HCT116 (cell line): ENCODE data around the gene C1QB. TPM values are rescaled to one million over a fixed set of nuclear protein-coding genes. Genes with fewer than 3 reads are reported as not detected.

Source experiments
- ATAC-seq: fragments of 200-7000 bp; cut with Tn5 transposase; 2 replicates; pipeline ENCODE4 v1.9.1; 2020; ENCODE audit warnings: mild to moderate bottlenecking, moderate library complexity
- BruUV-seq: library from RNA; stranded (reverse); fragments of 400-500 nt; replicated peaks from 2 replicates; lab custom pipeline; 2021; lab: Mats Ljungman, UMichigan
- CTCF ChIA-PET: fragments of 300-600 bp; sonication (Branson Sonifier 250); formaldehyde crosslinking; loops from one replicate; lab custom pipeline; 2021; ENCODE audit warnings: antibody characterized with exemption; lab: Charles Lee
- POLR2A ChIA-PET: fragments of 300-600, 350-600 bp; sonication (Branson Sonifier 250); formaldehyde crosslinking; loops from one replicate; lab custom pipeline; 2021; ENCODE audit warnings: antibody characterized with exemption; lab: Charles Lee
- RAD21 ChIA-PET, 2 experiments: fragments of 300-600 bp; sonication (Branson Sonifier 250); formaldehyde crosslinking; loops; one replicate each; lab custom pipeline; 2023; ENCODE audit warnings: low total read pairs in 2 of 2; ENCODE audit not compliant: uncharacterized antibody in 2 of 2, unreplicated experiment in 2 of 2, low non-redundant PET in 1 of 2; lab: Charles Lee
- DNase-seq: peaks from one replicate; pipeline ENCODE4 v3.0.0-alpha.2; 2010; ENCODE audit warnings: low read depth, low spot score
- H2AFZ ChIP-seq: fragments of 200-600 bp; shearing (Covaris generic), sonication (generic); 2 replicates; pipeline ENCODE4 v1.6.1; 2017; ENCODE audit warnings: low read depth, mixed run types, mixed read lengths, antibody characterized with exemption, low read length; ENCODE audit not compliant: poor library complexity, severe bottlenecking
- H3K27ac ChIP-seq: 2 replicates; pipeline ENCODE4 v1.5.1; 2012; ENCODE audit warnings: low read depth, low read length
- H3K27me3 ChIP-seq: fragments of 200-600 bp; sonication (generic); 2 replicates; pipeline ENCODE4 v1.6.1; 2016; ENCODE audit warnings: mixed run types, low read length, mixed read lengths; ENCODE audit not compliant: insufficient read depth
- H3K36me3 ChIP-seq, 2 experiments: fragments of 200-500 bp in 1 of 2; fragments of 200-600 bp in 1 of 2; sonication (Bioruptor generic) in 1 of 2; sonication (generic) in 1 of 2; 2 replicates each; pipeline versions ENCODE4 v1.5.1 to v1.6.1; 2014 to 2016; ENCODE audit warnings: low read length in 2 of 2, inconsistent platforms in 1 of 2, mixed read lengths in 1 of 2, mixed run types in 1 of 2; ENCODE audit not compliant: insufficient read depth in 2 of 2, control insufficient read depth in 1 of 2
- H3K4me1 ChIP-seq, 2 experiments: fragments of 200-600 bp in 1 of 2; sonication (generic) in 1 of 2; 2 replicates each; pipeline versions ENCODE4 v1.5.1 to v1.6.1; 2012 to 2017; ENCODE audit warnings: low read length in 2 of 2, inconsistent platforms in 1 of 2, mild to moderate bottlenecking in 1 of 2, mixed read lengths in 1 of 2, mixed run types in 1 of 2, moderate library complexity in 1 of 2; ENCODE audit not compliant: insufficient read depth in 2 of 2, control insufficient read depth in 1 of 2
- H3K4me2 ChIP-seq: fragments of 200-600 bp; sonication (generic); 2 replicates; pipeline ENCODE4 v1.6.1; 2017; ENCODE audit warnings: mixed run types, low read length, mixed read lengths
- H3K4me3 ChIP-seq, 2 experiments: fragments of 200-600 bp in 1 of 2; sonication (generic) in 1 of 2; replicated peaks in 1 of 2; 2 replicates each; pipeline ENCODE4 v1.5.1; 2011 to 2016; ENCODE audit warnings: low read length in 2 of 2, control low read depth in 1 of 2, low read depth in 1 of 2, mild to moderate bottlenecking in 1 of 2, mixed read lengths in 1 of 2, mixed run types in 1 of 2
- H3K79me2 ChIP-seq: fragments of 200-600 bp; sonication (generic); 2 replicates; pipeline ENCODE4 v1.6.1; 2017; ENCODE audit warnings: mild to moderate bottlenecking, mixed run types, low read length, moderate library complexity, mixed read lengths; ENCODE audit not compliant: insufficient read depth
- H3K9ac ChIP-seq: fragments of 200-600 bp; sonication (generic); 2 replicates; pipeline ENCODE4 v1.6.1; 2016; ENCODE audit warnings: low read length, mixed read lengths
- H3K9me2 ChIP-seq: fragments of 200-600 bp; sonication (generic), shearing (Covaris generic); 2 replicates; pipeline ENCODE4 v1.6.1; 2017; ENCODE audit warnings: mixed run types, mild to moderate bottlenecking, moderate library complexity; ENCODE audit not compliant: insufficient read depth
- H3K9me3 ChIP-seq, 2 experiments: fragments of 200-500 bp in 1 of 2; fragments of 200-600 bp in 1 of 2; sonication (Bioruptor generic) in 1 of 2; sonication (generic) in 1 of 2; 2 replicates each; pipeline ENCODE4 v1.6.1; 2014 to 2017; ENCODE audit warnings: low read length in 2 of 2, mixed read lengths in 2 of 2, inconsistent platforms in 1 of 2, low read depth in 1 of 2, mild to moderate bottlenecking in 1 of 2, mixed run types in 1 of 2, moderate library complexity in 1 of 2; ENCODE audit not compliant: control insufficient read depth in 1 of 2, insufficient read depth in 1 of 2
- H4K20me1 ChIP-seq: fragments of 200-600 bp; sonication (generic), shearing (Covaris generic); 2 replicates; pipeline ENCODE4 v1.6.1; 2017; ENCODE audit warnings: mixed run types, mild to moderate bottlenecking, moderate library complexity; ENCODE audit not compliant: insufficient read depth
- CEBPB ChIP-seq: IDR thresholded peaks from 2 replicates; pipeline ENCODE4 v1.6.1; 2012; ENCODE audit warnings: low read depth
- EGR1 ChIP-seq: IDR thresholded peaks from 2 replicates; pipeline ENCODE4 v1.6.1; 2012; ENCODE audit warnings: low read depth
- EZH2 ChIP-seq: fragments of 200-600 bp; sonication (generic); IDR thresholded peaks from 2 replicates; pipeline ENCODE4 v1.6.1; 2017; ENCODE audit warnings: antibody characterized with exemption, mixed run types
- FOSL1 ChIP-seq: IDR thresholded peaks from 2 replicates; pipeline ENCODE4 v1.6.1; 2012; ENCODE audit warnings: low read depth
- POLR2A ChIP-seq: IDR thresholded peaks from 2 replicates; pipeline ENCODE4 v1.7.0; 2011; ENCODE audit warnings: borderline replicate concordance; ENCODE audit not compliant: insufficient read depth, insufficient read length; ENCODE audit errors: extremely low read depth
- RAD21 ChIP-seq: IDR thresholded peaks from 2 replicates; pipeline ENCODE4 v1.6.1; 2012; ENCODE audit warnings: low read depth, mild to moderate bottlenecking
- SP1 ChIP-seq: IDR thresholded peaks from 2 replicates; pipeline ENCODE4 v1.6.1; 2012; ENCODE audit warnings: low read depth
- SRF ChIP-seq: IDR thresholded peaks from 2 replicates; pipeline ENCODE4 v1.6.1; 2012; ENCODE audit warnings: low read depth
- YY1 ChIP-seq: IDR thresholded peaks from 2 replicates; pipeline ENCODE4 v1.6.1; 2011; ENCODE audit warnings: low read length, low read depth, moderate library complexity, mild to moderate bottlenecking; ENCODE audit not compliant: insufficient replicate concordance; ENCODE audit errors: extremely low read depth
- ZFX ChIP-seq: fragments of 450-650 bp; IDR thresholded peaks from 2 replicates; pipeline ENCODE4 v1.6.1; 2017
- intact Hi-C: fragments of 100-400 bp; cut with micrococcal nuclease; formaldehyde crosslinking; loops from 2 replicates; pipeline ENCODE4 v1.10.0; 2022
- total RNA-seq: library from RNA; stranded (reverse); gene quantifications from one replicate; pipeline ENCODE4 v1.2.1, GENCODE V29; 2021; ENCODE audit not compliant: unreplicated experiment
- TF ChIP-seq, protein P1 (sequence below): IDR thresholded peaks from 2 replicates; pipeline ENCODE4 v1.6.1; 2012
- TF ChIP-seq, protein P2 (sequence below), 3 experiments: fragments of 200-600 bp in 1 of 3; sonication (generic) in 1 of 3; IDR thresholded peaks in 2 of 3; conservative IDR thresholded peaks in 1 of 3; 2 replicates each; pipeline ENCODE4 v1.5.1; 2012 to 2017; ENCODE audit warnings: low read depth in 2 of 3, low read length in 2 of 3, antibody characterized with exemption in 1 of 3, borderline replicate concordance in 1 of 3, control low read depth in 1 of 3, mild to moderate bottlenecking in 1 of 3, mixed read lengths in 1 of 3, mixed run types in 1 of 3, moderate library complexity in 1 of 3; ENCODE audit not compliant: insufficient read depth in 1 of 3

C1QB gene
- total RNA-seq, 1 experiment from 2014 or later = 0.32 TPM

DNA sequence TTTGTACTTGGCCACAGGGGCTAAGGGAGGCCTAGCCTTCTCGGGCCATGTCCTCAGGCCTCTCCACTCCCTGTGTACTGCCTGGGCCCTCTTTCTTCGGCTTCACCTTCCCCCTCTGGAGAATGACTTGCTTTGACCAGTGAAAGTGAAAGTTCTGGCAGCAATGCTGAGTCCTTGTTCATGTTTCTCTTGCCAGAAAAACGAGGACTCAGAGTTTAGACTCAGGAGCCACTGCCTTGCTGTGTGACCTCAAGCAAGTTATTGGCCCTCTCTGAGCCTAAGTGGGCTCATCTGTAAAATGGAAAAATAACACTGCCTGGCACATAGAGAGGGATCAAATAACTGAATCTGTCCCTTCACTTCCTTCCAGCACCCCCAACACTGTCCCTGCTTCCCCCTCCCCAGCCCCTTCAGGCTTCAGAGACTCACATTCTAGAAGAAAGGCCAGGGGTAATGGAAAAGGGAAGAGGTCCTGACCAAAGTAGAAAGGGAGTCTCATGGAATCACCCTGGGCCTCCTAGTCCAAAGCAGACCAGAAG lies 15.1 kb upstream of the C1QB start:
- Histone ChIP-seq H3K4me1 (no peaks in the 10 kb centered on the region), H3K4me3 (no peak overlapping the region), H3K79me2 (no peaks in the 10 kb centered on the region), H3K27ac (no peak overlapping the region), H2AFZ (no peak overlapping the region), H4K20me1 (no peaks in the 10 kb centered on the region), H3K9ac (no peak overlapping the region), H3K4me2 (no peak overlapping the region), H3K9me3 (no peaks in the 10 kb centered on the region), H3K27me3 (peaks cover 10% of the 10 kb centered on the region; the same call in 1 of the 2 replicates), H3K9me2 (no peaks in the 10 kb centered on the region), H3K36me3 (no peaks in the 10 kb centered on the region)
- BruUV-seq = no TSS peak
- CTCF ChIA-PET = no interaction called here
- DNase-seq = no peak
- POLR2A ChIA-PET = no interaction called here
- no peak for ATAC-seq
- intact Hi-C loops = no loop called here
- RAD21 ChIA-PET = no interaction called here
- TF ChIP-seq YY1 (no peak), EZH2 (no peak), POLR2A (no peak), RAD21 (no peak), EGR1 (no peak), FOSL1 (no peak), SRF (no peak), CEBPB (no peak), SP1 (no peak), ZFX (no peak)
- TF ChIP-seq, protein P1, sequence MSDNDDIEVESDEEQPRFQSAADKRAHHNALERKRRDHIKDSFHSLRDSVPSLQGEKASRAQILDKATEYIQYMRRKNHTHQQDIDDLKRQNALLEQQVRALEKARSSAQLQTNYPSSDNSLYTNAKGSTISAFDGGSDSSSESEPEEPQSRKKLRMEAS = no peak
- TF ChIP-seq, protein P2, sequence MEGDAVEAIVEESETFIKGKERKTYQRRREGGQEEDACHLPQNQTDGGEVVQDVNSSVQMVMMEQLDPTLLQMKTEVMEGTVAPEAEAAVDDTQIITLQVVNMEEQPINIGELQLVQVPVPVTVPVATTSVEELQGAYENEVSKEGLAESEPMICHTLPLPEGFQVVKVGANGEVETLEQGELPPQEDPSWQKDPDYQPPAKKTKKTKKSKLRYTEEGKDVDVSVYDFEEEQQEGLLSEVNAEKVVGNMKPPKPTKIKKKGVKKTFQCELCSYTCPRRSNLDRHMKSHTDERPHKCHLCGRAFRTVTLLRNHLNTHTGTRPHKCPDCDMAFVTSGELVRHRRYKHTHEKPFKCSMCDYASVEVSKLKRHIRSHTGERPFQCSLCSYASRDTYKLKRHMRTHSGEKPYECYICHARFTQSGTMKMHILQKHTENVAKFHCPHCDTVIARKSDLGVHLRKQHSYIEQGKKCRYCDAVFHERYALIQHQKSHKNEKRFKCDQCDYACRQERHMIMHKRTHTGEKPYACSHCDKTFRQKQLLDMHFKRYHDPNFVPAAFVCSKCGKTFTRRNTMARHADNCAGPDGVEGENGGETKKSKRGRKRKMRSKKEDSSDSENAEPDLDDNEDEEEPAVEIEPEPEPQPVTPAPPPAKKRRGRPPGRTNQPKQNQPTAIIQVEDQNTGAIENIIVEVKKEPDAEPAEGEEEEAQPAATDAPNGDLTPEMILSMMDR (IDR thresholded peaks at IDR 0.05 in 2 of 3, conservative IDR thresholded peaks at IDR 0.05 in 1 of 3; ENCODE audit: borderline replicate concordance in 1 of 3, insufficient read depth in 1 of 3, low read depth in 2 of 3, low read length in 2 of 3) = no peak
